Activated T-cell treated with anti-CD3 and anti-CD28 coated beads for 48 hours (primary cell): Measurements from ENCODE around the gene TPCN2.

Source experiments
- DNase-seq: peaks from one replicate; pipeline ENCODE4 v3.0.0-alpha.2; 2020; ENCODE audit warnings: low read depth

The TPCN2 gene

DNA sequence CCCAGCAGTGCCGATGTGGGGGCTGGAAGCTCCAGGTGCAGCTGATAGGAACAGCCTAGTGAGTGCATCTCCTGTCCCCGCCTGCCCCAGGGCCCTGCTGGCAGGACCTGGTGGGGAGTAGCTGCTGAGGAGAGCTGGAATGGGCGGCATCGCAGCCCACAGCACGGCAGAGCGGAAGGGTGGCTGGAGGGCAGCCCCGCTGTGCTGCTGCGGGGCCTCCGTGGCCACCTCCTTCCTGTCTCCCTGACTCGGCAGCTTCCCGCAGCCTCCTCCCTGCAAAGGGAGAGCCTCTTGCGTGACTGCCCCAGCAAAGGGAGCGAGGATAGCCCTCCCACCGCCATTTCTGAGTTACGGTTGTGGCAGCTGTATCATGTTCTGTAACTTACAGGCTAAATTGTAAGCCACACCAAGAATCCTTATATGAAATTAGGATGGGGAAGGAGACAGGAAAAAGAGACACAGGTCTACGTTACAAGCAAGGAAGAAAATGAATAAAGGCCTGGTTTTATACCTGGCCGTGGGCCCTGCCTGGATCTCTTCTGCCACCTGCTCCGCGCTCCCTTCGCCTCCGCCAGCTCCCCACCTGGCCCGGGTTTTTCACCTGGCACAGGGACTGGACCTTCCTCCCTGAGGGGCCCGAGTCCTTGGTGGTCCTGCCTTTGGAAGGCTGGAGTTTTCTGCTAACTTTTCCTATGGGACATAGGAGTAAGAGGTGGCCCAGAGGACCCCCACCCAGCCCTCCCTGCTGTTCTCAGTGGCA is 10.0 kb downstream of the TPCN2 start:
- no peak for DNase-seq

DNA sequence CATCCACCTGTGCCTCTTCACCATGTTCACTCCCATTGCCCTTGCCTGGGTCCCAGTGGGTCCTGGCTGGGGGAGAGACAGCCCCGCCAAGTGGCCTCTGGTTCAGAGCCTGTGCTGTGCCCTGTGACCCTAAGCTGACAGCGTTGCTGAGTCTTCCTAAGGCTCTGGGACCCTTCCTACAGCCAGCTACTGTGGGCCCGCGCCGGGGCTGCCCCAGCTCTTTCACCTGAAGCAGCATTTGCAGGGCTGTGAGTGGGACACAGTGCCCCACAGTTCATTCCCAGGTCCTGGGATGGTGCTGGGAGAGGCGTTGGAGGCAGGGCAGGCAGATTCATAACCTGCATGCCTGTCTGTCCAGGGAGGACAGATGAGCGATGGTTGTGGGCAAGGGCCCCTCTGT is 10.7 kb downstream of the TPCN2 start:
- no peak for DNase-seq

DNA sequence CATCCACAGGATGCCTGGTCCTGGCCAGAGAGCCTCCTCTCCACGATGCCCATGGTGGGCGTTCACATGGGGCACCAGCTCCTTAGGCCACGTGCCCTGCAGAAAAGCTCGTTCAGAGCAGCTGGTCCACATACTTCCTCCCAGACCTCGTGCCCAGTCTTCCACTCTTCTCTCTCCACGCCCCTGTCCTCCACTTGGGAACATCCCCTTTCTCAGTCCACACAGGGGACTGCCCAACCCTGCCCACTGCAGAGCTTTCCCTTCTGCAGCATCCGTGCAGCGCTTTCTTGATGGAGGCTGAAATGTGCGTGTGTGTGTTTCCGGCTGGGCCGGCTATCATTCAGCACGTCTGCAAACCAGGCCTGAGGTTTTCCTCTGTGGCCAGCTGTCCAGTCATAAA is 11.3 kb downstream of the TPCN2 start:
- no peak for DNase-seq

DNA sequence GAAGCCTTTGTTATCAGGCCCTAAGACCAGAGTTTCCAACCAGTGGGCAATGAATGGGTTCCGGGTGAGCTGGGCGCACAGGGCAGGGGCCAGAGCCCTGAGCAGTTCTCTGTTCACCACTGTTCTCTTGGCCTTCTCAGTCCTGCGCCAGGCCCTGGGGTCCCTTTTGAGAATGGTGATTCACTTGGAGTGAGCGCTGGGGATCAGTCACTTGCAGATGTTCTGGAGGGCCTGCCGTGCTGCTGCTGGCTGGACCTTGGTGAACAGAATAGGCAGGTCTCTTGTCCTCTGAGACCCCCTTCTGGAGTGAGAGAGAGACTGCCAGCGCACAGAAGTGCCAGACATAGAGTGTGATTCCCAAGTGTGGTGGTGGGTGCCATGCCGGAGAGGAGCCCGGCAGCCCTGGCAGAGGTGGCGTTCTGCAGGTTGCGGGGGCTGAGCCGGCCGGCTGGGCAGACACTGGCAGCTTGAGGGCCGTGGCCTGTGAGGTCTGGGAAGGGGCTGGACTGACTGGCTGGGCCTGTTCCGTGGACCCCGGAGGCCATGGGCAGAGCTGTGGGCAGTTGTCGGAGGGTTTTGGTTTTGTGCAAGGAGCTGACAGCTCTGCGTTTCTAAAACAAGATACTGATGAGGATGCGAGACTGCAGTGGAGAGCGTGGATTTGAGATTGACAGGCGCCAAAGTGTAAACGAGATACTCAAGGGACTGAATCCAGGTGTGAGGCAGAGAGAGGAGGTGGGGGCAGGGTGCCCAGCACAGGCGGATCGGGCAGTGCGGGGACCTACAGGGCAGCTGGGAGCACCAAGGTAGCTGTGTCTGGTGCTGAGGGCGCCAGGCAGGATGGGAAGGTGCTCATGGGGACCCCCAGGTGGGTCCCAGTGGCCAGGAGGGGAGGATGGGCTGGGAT is 12.3 kb downstream of the TPCN2 start:
- no peak for DNase-seq

DNA sequence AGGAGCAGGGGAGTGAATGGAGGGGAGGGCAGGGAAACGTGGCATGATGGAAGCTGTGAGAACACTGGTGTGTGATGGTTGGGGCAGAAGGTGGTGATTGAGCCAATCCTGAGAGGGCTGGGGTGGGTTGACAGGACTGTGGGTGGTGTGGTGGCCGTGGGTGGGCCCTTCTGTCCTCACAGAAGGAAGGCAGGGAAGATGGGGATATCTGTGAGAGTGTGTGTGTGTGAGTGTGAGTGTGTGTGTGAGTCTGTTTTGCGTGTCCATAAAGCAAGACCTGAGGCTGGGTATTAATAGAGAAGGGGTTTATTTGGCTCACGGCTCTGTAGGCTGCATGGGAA is 13.0 kb downstream of the TPCN2 start:
- no peak for DNase-seq

DNA sequence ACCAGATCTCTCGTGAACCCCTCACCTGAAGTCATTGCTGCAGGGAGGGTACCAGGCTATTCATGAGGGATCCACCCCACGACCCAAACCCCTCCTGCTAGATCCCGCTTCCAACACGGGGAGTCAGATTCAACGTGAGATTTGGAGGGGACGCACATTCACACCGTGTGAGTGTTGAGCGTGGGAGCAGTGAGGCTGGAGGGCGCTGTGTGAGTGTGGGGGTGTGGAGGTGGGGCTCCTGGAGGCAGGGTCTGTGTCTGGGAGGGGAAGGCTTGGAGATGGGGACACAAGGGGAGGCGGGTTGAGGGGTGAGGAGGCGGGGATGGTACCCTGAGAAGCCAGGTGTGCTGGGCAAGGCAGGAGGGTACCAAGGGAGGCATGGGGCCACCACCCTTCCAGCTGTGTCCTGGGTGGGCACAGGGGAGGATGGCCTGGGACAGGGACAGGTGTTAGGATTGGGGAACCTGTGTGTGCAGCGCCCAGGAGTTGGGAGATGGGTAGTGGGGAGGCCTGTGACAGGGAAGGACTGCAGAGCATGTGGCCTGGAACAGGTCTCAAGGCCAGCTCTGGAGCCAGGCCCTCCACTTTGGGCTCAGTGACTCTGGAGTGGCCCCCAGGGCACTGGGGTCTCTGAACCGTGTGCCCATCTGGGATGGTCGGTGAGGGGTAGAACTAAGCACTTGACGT is 13.6 kb downstream of the TPCN2 start:
- no peak for DNase-seq

DNA sequence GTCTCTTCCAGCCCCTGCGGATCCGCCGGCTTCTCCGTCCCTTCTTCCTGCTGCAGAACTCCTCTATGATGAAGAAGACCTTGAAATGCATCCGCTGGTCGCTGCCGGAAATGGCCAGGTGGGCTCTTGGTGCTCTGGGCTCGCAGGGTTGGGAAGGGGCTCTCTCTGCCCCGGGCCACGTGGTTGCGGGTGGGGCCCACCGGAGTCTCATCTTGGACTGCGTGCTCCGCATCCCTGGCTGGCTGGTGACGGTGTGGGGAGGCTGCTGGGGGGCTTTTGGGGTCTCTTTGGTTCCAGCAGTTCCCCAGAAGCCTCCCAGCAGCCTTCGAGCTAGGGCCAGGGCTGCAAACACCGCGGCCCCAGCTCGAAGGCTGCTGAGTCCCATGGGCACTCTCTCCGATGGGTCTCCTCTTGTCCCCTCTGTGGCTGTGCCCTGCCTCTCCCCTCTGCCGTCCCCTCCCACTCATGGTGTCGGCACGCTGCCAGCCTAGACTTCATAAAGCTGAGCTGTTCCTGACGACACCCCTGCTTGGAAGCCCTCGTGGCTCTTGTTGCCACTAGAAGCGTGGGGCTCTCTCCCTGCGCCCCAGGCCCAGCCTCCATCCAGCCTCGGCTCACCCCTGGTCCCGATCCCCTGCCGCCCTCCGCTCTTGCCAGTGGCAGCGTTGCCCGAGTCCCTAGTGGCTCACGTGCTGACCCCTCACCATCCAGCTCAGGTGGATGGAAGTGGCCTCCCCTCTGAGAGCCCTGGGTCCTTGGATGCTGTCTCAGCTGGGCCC is 14.3 kb downstream of the TPCN2 start:
- no peak for DNase-seq

DNA sequence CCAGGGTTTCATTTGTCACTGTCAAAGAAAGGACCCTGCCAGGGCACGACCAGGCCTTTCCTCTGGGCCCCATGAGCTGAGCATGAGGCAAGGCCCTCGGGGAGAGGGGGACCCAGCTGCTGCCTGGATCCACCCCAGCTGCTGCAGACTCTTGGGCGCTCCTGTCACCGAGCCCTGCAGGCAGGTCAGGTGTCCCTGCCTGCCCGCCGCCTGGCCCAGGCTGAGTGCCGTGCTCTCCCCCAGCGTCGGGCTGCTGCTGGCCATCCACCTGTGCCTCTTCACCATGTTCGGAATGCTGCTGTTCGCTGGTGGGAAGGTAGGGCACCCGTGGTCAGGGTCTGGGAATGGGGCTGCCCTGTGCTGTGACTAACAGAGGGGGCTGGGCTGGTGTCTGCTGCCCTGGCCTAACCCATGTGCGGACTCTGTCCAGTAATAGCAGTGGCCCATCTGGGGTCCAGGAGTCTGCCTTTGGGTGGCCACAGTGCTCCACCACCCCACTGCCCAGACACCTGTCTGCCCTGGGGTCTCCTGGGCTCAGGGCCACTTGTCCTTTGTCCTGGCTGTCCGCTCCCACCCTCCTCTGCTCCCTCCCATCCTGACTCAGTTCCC is 15.0 kb downstream of the TPCN2 start:
- no peak for DNase-seq

DNA sequence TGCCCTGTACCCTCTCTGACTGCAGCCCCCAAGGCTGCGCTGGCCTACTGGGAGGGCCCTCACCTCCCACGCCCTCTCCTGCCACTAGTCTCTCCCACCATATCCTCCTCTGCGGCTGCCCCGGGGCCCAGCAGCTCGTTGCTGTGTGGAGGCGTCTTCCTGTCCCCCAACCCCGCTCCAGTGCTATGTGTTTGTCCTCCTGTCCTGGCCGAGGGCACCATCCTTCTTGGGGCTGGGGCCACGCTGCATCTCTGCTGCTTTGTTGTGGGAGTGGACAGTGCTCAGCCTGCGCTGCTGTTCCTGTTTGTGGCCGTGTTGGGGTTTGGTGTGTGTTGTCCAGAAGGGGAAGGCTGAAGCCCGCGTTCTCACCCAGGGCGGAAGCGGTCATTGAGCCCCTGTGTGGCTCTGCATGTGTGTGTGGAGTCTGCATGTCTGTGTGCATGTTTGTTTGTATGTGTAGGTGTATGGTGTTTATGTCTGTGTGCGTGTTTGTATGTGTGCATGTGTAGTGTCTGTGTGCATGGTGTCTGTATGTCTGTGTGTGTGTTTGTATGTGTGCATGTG is 15.7 kb downstream of the TPCN2 start:
- no peak for DNase-seq

DNA sequence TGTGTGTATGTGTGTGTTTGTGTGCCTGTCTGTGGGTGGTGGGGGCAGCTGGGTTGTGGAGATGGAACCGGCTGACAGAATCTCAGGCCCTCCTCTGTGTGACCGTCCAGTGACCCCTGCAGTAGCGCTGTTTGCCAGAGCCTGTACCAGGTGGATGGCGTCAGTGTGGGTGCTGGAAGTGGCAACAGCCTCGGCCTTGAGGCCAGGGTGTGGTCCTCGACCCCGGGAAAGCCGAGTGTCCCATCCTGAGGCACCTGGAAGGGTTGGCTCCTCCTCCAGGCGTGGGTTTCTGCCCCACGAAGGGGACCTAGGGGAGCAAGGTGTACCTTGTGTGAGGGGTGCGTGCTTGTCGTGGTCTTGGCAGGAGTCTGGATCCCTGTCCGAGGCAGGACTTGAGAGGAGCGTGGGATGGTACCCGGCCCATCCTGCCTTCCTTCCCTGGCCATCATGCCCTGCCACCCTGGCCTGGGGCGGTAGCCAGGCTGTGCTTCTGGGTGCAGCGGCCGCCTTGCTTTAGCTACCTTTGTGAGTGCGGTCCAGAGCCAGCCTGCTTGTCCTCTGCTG is 16.5 kb downstream of the TPCN2 start:
- no peak for DNase-seq

DNA sequence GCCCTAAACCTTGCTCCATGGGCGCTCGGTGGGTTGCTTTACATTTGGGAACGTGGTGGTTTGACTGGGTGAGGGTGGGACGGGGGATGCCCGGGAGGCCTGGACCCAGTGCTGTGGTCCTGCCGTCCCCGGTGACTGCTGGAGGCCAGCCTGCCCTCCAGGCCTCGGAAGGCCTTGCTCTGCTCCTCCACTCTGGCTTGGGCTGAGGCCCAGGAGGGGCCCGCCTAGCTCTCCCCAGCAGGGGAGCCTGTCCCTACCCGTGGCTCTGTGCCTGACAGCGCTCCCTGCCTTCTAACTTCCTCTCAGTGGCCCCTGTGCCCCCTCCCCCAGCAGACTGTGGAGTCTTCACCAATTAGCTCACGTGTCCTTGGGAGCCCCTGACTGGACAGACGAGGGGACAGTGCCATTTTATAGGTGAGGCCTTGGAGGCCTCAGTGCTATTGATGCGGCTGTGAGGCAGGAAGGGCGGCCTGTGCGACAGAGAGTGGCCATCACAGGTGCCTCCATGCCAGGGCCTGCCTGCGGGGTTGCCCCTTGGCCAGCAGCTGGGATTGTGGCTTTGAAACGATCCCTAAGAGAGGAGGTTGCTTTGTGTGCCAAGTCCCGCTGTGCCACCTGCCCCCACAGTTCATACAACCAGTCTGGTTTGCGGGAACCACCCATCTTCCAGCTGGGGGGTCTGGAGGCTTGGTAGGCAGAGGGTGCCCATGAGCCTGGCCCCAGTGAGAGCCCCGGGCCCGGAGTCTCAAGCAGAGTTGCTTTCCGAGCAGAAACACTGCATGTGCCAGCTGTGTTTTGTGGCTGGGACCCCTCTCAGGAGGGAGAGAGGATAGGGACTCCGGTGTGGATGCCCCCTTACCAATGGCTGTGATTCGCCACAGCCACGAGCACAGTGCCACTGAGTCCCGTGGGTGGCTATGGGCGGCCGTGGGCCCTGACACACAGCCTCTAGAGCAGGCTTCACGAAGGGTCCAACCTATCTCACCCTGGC is 17.7 kb downstream of the TPCN2 start:
- no peak for DNase-seq

DNA sequence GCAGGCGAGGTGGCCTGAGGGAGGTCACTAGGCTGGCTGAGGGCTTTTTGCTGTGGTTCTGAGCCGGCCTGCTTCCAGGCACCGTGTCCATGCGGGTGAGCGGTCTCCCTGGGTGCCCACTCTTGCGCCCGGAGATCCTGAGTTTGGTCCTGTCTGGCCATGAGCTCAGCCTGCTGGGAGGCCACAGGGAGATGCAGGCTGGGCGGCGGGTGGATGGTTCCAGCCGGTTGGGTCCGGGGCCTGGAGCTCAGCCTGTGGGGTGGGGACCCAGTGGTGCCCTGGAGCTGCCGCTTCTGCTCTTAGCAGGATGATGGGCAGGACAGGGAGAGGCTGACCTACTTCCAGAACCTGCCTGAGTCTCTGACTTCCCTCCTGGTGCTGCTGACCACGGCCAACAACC is 18.5 kb downstream of the TPCN2 start:
- no peak for DNase-seq

DNA sequence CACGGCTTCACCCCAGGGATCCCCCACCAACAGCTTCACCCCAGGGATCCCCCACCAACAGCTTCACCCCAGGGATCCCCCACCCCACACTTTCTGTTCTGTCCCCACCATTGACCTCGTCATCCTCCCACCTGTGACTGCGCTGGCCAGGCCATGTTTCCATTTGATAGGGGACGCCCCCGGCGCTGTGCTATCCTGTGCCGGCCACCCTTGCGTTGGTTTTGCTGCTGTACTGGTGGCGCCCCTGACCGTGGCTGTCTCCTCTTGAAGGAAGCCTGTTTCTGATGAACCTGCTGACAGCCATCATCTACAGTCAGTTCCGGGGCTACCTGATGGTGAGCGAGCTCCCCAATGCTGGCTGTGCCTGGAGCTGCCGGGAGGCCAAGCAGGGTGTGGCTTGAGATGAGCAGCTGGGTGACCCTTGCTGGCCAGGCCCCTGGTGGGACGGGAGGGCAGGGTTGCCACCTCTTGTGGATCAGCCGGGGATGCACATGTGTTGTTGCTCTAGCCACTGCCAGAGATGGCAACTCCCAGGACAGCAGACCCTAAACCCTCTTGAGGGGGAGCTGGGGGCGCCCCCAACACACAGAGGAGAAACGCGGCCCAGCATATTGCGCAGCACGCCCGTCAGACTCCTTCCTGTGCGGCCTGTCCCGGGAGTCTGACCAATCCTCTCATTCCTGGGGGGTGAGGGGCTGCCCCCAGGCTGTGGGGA is 22.5 kb downstream of the TPCN2 start:
- no peak for DNase-seq

DNA sequence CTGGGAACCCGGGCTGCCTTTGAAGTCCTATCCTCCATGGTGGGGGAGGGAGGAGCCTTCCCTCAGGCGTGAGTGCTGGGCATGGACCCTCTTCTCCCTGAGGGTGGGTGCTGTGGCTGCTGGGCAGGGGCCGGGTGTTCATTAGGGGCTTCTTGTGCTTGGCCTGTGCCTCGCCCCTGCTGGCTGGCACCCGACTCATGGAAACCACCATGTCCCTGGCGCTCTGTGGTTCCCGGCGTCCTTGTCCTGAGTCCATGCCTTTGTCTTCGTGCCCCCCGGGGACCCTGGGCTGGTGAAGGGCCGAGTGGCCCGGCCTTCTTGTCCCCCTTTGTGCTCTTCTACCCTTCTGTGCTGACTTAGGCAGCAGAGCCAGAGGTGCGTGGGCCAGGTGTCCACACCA is 23.2 kb downstream of the TPCN2 start:
- no peak for DNase-seq

DNA sequence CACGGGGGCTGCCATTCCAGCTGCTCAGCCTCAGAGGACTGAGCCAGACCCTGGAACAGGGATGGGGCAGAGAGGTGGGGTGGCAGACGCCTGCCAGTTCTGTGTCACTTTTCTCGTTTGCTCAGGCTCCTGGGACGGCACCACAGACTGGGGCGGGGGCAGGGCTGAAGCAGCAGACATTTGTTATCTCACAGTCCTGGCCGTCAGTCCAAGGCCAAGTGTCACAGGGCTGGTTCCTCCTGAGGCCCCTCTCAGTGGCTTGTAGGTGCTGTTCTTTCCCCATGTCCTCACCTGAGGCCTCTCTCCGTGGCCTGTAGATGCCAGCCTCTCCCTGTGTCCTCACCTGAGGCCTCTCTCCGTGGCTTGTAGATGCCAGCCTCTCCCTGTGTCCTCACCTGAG is 24.7 kb downstream of the TPCN2 start:
- DNase-seq = no peak

DNA sequence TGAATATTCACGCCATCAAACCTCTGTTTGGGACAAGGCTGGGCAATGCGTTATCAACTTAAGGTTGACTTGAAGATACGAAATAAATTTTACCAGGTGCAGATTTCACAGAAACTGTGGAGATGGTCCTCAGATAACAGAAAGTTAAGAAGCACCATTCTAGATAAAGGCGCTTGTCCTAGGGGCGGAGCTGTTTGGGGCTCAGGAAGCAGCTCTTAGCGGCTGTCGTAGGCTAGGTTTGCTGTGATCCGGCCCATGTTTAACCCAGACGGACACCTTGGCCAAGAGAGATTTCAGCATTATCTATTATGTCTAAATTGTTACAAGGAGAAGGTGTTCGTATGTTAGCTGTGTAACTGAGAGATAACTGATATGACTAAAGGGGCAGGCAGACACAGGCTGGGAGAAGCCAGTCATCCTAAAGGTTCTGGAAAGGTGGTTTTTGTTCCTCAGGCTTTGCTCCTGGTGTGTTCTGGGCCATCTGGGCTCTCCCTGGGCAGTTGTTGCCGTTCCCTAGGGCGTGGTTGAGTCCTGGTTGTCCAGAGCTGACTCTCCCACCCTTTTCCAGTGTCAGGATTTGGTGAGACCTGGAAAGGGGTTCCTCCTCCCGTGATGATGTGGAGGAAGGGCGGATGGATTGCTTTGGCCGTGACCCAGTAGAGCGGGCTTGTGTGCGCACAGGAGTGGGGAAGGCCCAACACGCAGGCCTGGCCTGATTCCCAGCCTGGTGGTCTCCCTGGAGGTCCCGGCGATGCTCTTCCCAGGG is 25.8 kb downstream of the TPCN2 start:
- DNase-seq = no peak

DNA sequence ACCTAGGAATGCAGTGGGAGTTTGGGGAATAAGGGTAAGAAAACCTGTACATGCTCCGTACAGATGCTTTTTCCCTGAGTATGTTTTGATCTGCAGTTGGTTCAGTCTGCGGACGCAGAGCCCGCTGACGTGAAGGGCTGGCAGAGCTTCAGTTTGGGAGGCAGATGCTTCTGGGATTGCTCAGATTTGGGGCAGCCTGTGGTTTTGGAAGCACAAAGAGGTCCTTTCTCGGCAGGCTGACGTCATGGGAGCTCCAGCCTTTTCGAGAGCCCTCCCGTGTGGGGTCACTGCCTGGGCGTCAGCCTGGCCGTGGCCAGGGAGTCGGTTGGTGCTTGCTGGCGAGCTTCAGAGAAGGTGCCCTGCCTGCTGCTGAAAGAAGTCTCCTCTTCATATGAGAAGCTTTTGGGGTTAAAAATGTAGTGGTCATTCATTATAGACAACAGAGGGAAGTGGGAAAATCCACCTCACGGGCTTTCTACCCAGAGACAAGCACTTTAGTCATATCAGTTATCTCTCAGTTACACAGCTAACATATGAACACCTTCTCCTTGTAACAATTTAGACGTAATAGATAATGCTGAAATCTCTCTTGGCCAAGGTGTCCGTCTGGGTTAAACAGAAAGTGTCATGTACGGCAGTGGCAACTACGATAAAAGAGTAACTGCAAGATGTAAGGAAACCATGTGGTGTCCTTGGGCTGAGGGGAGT is 26.8 kb downstream of the TPCN2 start:
- no peak for DNase-seq
